Epithelial cell of umbilical artery (primary cell): ENCODE results near the gene GARNL3. TPM values are rescaled to one million over a fixed set of nuclear protein-coding genes. Genes with fewer than 3 reads are reported as not detected.

ENCODE experiments used
- total RNA-seq: library from RNA; depleted of rRNA; stranded (reverse); fragments of >200 nt; gene quantifications from 2 replicates; pipeline ENCODE4 v1.2.3, GENCODE V29; 2014

The GARNL3 gene
- total RNA-seq, result 2.6 and 5.3 TPM in 2 replicates

GRCh38 chr9:127264462-127265219, at the start of gene GARNL3:
Gene GARNL3 (plus strand): TSS chr9:127264774. CDS start chr9:127264878, 104 bp downstream.

GRCh38 chr9:127396808-127397645, 132.5 kb downstream of the GARNL3 start, which contains the start of gene SLC2A8:
Gene SLC2A8 (plus strand): TSS chr9:127397169. CDS start chr9:127397231, 62 bp downstream.

GRCh38 chr9:127423934-127424675, 159.5 kb downstream of the GARNL3 start, which contains the start of gene ZNF79:
Gene ZNF79 (plus strand): TSS chr9:127424382. CDS start chr9:127424788, 406 bp downstream.

Other genes starting within 250 kb of the GARNL3 start
- 8.4 and 14.7 TPM in 2 replicates for gene ANGPTL2, start 142.1 kb upstream of the GARNL3 start, total RNA-seq
- gene SLC2A8, start 132.4 kb downstream of the GARNL3 start, total RNA-seq, result 9.4 and 13.1 TPM in 2 replicates
- gene ZNF79, start 159.6 kb downstream of the GARNL3 start, total RNA-seq, result 9.1 and 15.3 TPM in 2 replicates
- 1,300 and 2,027 TPM in 2 replicates for gene RPL12, start 186.6 kb downstream of the GARNL3 start, total RNA-seq
- 10.5 and 10.7 TPM in 2 replicates for gene LRSAM1, start 186.7 kb downstream of the GARNL3 start, total RNA-seq